ENCODE measurements around the gene NDUFS7. TPM values are rescaled to one million over a fixed set of nuclear protein-coding genes. Genes with fewer than 3 reads are reported as not detected.

The NDUFS7 gene
- polyA plus RNA-seq, 3 donors: 119 to 232 (median 211) TPM

- Mint-ChIP-seq H3K9me3 (no peaks in the 10 kb centered on the region), H3K4me3 (no peak overlapping the region), H3K4me1 (peaks cover 2% of the 10 kb centered on the region), H3K36me3 (peaks cover 70 to 93% of the 10 kb centered on the region in 2 donors), H3K27me3 (ENCODE audit: low read depth in 3 of 3) (no peaks in the 10 kb centered on the region), H3K27ac (no peak overlapping the region)
- Histone ChIP-seq H4K20me1 (ENCODE audit: insufficient read depth, low read length) (peaks cover 96% of the 10 kb centered on the region), H3K36me3 (replicated peaks in 1 of 2; ENCODE audit: control insufficient read depth in 1 of 2, insufficient read depth in 2 of 2, low read length in 2 of 2) (peaks cover 91 to 97% of the 10 kb centered on the region in 2 donors), H3K27ac (ENCODE audit: low read depth in 1 of 2, low read length in 2 of 2) (no peak overlapping the region), H3K4me2 (replicated peaks; ENCODE audit: extremely low read depth, low read length, poor library complexity, severe bottlenecking) (no peak overlapping the region), H3K27me3 (ENCODE audit: control insufficient read depth in 2 of 2, insufficient read depth in 2 of 2, low read length in 2 of 2) (no peaks in the 10 kb centered on the region), H3K4me1 (ENCODE audit: control insufficient read depth in 1 of 2, insufficient read depth in 2 of 2, low read length in 2 of 2) (no peaks in the 10 kb centered on the region), H2AFZ (ENCODE audit: insufficient read depth, low read depth, low read length, poor library complexity, severe bottlenecking) (no peak overlapping the region), H3K4me3 (replicated peaks in 1 of 3; ENCODE audit: low read depth in 2 of 3, low read length in 3 of 3) (no peak overlapping the region), H3K9me3 (replicated peaks in 1 of 2; ENCODE audit: control insufficient read depth in 1 of 2, insufficient read depth in 1 of 2, low read length in 2 of 2) (no peaks in the 10 kb centered on the region), H3K9ac (ENCODE audit: insufficient read depth, low read length, poor library complexity, severe bottlenecking) (no peak overlapping the region), H3K79me2 (ENCODE audit: insufficient read depth, low read length) (peaks cover 68% of the 10 kb centered on the region)
- DNase-seq: no peak
- whole genome bisulfite sequencing (ENCODE audit: insufficient coverage): 97% methylated on average over 18 of the region's 22 CpGs
- intact Hi-C loops (cut with micrococcal nuclease): no loop called here
- no peak for TF ChIP-seq CTCF (IDR thresholded peaks at IDR 0.05)
Measured at GRCh38 chr19:1421958-1422305, 38.2 kb downstream of the NDUFS7 start.

- H3K36me3 ChIP-seq (replicated peaks in 1 of 2; ENCODE audit: control insufficient read depth in 1 of 2, insufficient read depth in 2 of 2, low read length in 2 of 2): peaks cover 91 to 97% of the 10 kb centered on the region in 2 donors
- intact Hi-C loops (cut with micrococcal nuclease): no loop called here
- no peak overlapping the region for H3K27ac ChIP-seq (ENCODE audit: low read depth in 1 of 2, low read length in 2 of 2)
- H3K27me3 ChIP-seq (ENCODE audit: control insufficient read depth in 2 of 2, insufficient read depth in 2 of 2, low read length in 2 of 2): no peaks in the 10 kb centered on the region
- H3K9ac ChIP-seq (ENCODE audit: insufficient read depth, low read length, poor library complexity, severe bottlenecking): no peak overlapping the region
- peaks cover under 1% of the 10 kb centered on the region for H3K4me1 Mint-ChIP-seq
- no peak overlapping the region for H3K27ac Mint-ChIP-seq
- no peak for DNase-seq
- no peak for TF ChIP-seq CTCF (IDR thresholded peaks at IDR 0.05)
- WGBS (ENCODE audit: insufficient coverage): 93% methylated on average over 10 of the region's 16 CpGs
- H2AFZ ChIP-seq (ENCODE audit: insufficient read depth, low read depth, low read length, poor library complexity, severe bottlenecking): no peak overlapping the region
- no peak overlapping the region for H3K4me3 ChIP-seq (replicated peaks in 1 of 3; ENCODE audit: low read depth in 2 of 3, low read length in 3 of 3)
- H3K4me2 ChIP-seq (replicated peaks; ENCODE audit: extremely low read depth, low read length, poor library complexity, severe bottlenecking): no peak overlapping the region
- peaks cover 96% of the 10 kb centered on the region for H4K20me1 ChIP-seq (ENCODE audit: insufficient read depth, low read length)
- no peak overlapping the region for H3K4me3 Mint-ChIP-seq
- no peaks in the 10 kb centered on the region for H3K9me3 Mint-ChIP-seq
- peaks cover 69 to 91% of the 10 kb centered on the region in 2 donors for H3K36me3 Mint-ChIP-seq
- no peaks in the 10 kb centered on the region for H3K9me3 ChIP-seq (replicated peaks in 1 of 2; ENCODE audit: control insufficient read depth in 1 of 2, insufficient read depth in 1 of 2, low read length in 2 of 2)
- H3K79me2 ChIP-seq (ENCODE audit: insufficient read depth, low read length): peaks cover 64% of the 10 kb centered on the region
- H3K27me3 Mint-ChIP-seq (ENCODE audit: low read depth in 3 of 3): no peaks in the 10 kb centered on the region
- no peaks in the 10 kb centered on the region for H3K4me1 ChIP-seq (ENCODE audit: control insufficient read depth in 1 of 2, insufficient read depth in 2 of 2, low read length in 2 of 2)
Measured at GRCh38 chr19:1422360-1422759, 38.7 kb downstream of the NDUFS7 start.

Data from CD14-positive monocyte (primary cell).